Islet of Langerhans (tissue), 1 donor: ENCODE data around the gene UBN2.
"Not testable (repeated sequence)": the region's sequence is repeated elsewhere in the genome, so short reads cannot be mapped to it uniquely, and the experiment has no call there.

Source experiments
- FAIRE-seq: peaks from one replicate; lab custom pipeline; 2011; peaks lifted over from hg19 to GRCh38; lab: Jason Lieb, UNC

UBN2 gene

GRCh38 chr7:139230774-139231512 lies at the start of gene UBN2:
TSS of gene UBN2 (plus strand) at chr7:139231237. CDS start at chr7:139231485, 248 bp downstream.
- peak; percentile 62 for FAIRE-seq

- no peak for FAIRE-seq
Observed at GRCh38 chr7:139181404-139181803, 49.6 kb upstream of the UBN2 start.

GRCh38 chr7:139182363-139182762 lies 48.7 kb upstream of the UBN2 start:
- no peak for FAIRE-seq

GRCh38 chr7:139183251-139183650 lies 47.8 kb upstream of the UBN2 start:
- FAIRE-seq, result no peak

- FAIRE-seq, result no peak
Observed at GRCh38 chr7:139183878-139184338, 47.1 kb upstream of the UBN2 start.

GRCh38 chr7:139186146-139186545 lies 44.9 kb upstream of the UBN2 start:
- no peak for FAIRE-seq

GRCh38 chr7:139189357-139189756 lies 41.7 kb upstream of the UBN2 start:
- no peak for FAIRE-seq

- no peak for FAIRE-seq
Observed at GRCh38 chr7:139192014-139192706, 38.9 kb upstream of the UBN2 start.

- peak; percentile 9 for FAIRE-seq
Observed at GRCh38 chr7:139200382-139200781, 30.7 kb upstream of the UBN2 start.

- no peak for FAIRE-seq
Observed at GRCh38 chr7:139203992-139204391, 27.0 kb upstream of the UBN2 start.

- no peak for FAIRE-seq
Observed at GRCh38 chr7:139205843-139206242, 25.2 kb upstream of the UBN2 start.

GRCh38 chr7:139212133-139212532 lies 18.9 kb upstream of the UBN2 start:
- FAIRE-seq, result no peak

GRCh38 chr7:139213489-139213888 lies 17.5 kb upstream of the UBN2 start:
- not testable (repeated sequence) for FAIRE-seq

- FAIRE-seq, result no peak
Observed at GRCh38 chr7:139218173-139218572, 12.9 kb upstream of the UBN2 start.

- FAIRE-seq, result no peak
Observed at GRCh38 chr7:139224219-139224618, 6.8 kb upstream of the UBN2 start.

- FAIRE-seq, result not testable (repeated sequence)
Observed at GRCh38 chr7:139224836-139225235, 6.2 kb upstream of the UBN2 start.

- not testable (repeated sequence) for FAIRE-seq
Observed at GRCh38 chr7:139225286-139226157, 5.5 kb upstream of the UBN2 start.

GRCh38 chr7:139226158-139226515 lies 4.9 kb upstream of the UBN2 start:
- not testable (repeated sequence) for FAIRE-seq

- not testable (repeated sequence) for FAIRE-seq
Observed at GRCh38 chr7:139226988-139227488, 4.0 kb upstream of the UBN2 start.

- no peak for FAIRE-seq
Observed at GRCh38 chr7:139230023-139230422, 1.0 kb upstream of the UBN2 start.

GRCh38 chr7:139230484-139230773 lies 608 bp upstream of the UBN2 start:
- no peak for FAIRE-seq

- FAIRE-seq, result no peak
Observed at GRCh38 chr7:139231513-139232376, 708 bp downstream of the UBN2 start.
